Liver (tissue), 2 donors: Measurements from ENCODE around the gene SMAP2.

Experiments
- GABPA ChIP-seq, 2 donors: IDR thresholded peaks in 1 of 2; conservative IDR thresholded peaks in 1 of 2; 2 replicates each; pipeline ENCODE4 v1.6.1; 2016; ENCODE audit warnings: antibody characterized with exemption in 2 of 2, mild to moderate bottlenecking in 1 of 2, moderate library complexity in 1 of 2
- RAD21 ChIP-seq, 2 donors: IDR thresholded peaks; 2 replicates each; pipeline ENCODE4 v1.6.1; 2016; ENCODE audit warnings: antibody characterized with exemption in 2 of 2, mild to moderate bottlenecking in 2 of 2
- donor health status: healthy.

- no peak for TF ChIP-seq GABPA (IDR thresholded peaks at IDR 0.05 in 1 of 2, conservative IDR thresholded peaks at IDR 0.05 in 1 of 2)
- no peak for TF ChIP-seq RAD21 (IDR thresholded peaks at IDR 0.05)
Measured at GRCh38 chr1:40382108-40382460, 8.6 kb downstream of the SMAP2 start.
